ENCODE data around the gene SYDE2. TPM values are rescaled to one million over a fixed set of nuclear protein-coding genes. Genes with fewer than 3 reads are reported as not detected.
"Not testable (repeated sequence)": the region's sequence is repeated elsewhere in the genome, so short reads cannot be mapped to it uniquely, and the experiment has no call there.

Gene SYDE2, protein sequence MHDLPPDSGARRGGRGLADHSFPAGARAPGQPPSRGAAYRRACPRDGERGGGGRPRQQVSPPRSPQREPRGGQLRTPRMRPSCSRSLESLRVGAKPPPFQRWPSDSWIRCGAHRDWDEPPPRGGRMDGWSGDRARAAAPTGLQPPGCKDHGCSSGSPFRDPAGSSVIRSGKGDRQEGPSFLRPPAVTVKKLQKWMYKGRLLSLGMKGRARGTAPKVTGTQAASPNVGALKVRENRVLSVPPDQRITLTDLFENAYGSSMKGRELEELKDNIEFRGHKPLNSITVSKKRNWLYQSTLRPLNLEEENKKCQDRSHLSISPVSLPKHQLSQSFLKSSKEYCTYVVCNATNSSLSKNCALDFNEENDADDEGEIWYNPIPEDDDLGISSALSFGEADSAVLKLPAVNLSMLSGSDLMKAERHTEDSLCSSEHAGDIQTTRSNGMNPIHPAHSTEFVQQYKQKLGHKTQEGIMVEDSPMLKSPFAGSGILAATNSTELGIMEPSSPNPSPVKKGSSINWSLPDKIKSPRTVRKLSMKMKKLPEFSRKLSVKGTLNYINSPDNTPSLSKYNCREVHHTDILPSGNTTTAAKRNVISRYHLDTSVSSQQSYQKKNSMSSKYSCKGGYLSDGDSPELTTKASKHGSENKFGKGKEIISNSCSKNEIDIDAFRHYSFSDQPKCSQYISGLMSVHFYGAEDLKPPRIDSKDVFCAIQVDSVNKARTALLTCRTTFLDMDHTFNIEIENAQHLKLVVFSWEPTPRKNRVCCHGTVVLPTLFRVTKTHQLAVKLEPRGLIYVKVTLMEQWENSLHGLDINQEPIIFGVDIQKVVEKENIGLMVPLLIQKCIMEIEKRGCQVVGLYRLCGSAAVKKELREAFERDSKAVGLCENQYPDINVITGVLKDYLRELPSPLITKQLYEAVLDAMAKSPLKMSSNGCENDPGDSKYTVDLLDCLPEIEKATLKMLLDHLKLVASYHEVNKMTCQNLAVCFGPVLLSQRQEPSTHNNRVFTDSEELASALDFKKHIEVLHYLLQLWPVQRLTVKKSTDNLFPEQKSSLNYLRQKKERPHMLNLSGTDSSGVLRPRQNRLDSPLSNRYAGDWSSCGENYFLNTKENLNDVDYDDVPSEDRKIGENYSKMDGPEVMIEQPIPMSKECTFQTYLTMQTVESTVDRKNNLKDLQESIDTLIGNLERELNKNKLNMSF
- total RNA-seq (1 to 10 TPM; 5.0 to 5.2 TPM), polyA plus RNA-seq (1 to 10 TPM; 2.3 TPM)

DNA sequence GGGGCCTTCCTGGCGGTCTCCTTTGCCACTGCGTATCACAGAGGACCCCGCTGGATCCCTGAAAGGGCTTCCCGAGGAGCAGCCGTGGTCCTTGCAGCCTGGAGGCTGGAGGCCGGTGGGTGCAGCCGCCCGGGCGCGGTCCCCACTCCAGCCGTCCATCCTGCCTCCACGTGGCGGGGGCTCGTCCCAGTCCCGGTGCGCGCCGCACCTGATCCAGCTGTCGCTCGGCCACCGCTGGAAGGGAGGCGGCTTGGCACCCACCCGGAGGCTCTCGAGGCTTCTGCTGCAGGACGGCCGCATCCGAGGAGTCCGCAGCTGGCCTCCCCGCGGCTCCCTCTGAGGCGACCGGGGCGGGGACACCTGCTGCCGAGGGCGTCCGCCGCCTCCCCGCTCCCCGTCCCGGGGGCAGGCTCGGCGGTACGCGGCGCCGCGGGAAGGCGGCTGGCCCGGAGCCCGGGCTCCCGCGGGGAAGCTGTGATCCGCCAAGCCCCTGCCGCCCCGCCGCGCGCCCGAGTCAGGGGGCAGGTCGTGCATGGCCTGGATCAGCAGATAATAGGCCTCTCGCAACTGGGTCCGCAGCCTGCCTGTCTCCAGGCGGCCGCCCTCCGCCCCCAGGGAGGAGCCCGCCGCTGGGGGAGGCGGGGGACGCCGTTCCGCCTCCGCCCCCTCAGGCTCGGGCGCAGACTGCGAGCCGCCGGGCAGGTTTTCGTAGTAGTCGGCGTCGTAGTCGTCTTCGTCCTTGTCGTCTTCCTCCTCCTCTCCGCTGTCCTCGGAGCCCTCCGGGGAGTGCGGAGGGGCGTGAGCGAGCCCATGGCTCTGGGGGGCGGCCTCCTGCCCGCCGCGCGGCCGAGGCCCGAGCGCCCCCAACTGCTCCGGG lies at the start of gene SYDE2:
SYDE2 (minus strand) TSS at position 554 of the 877 bp plus-strand sequence; CDS start at position 534, 20 bp downstream.
- intact Hi-C loops (cut with micrococcal nuclease), result loop anchor here (1.0 to 10.0 kb wide), 10 partner anchors 40 to 1714 kb away; partner anchors contain the start of genes BCL10, C1orf52, HS2ST1 and MCOLN2
- peak within 1 kb of the TSS; percentile 96 to 99 (median 98) for H3K4me3 Mint-ChIP-seq
- H3K27me3 ChIP-seq (ENCODE audit: insufficient read depth, low read length), result no peaks in the 10 kb centered on the region
- H3K27me3 Mint-ChIP-seq, result peaks cover 2 to 3% of the 10 kb centered on the region in 2 donors
- H3K27ac Mint-ChIP-seq, result peak within 1 kb of the TSS; percentile 97 to 99 (median 98)
- H3K4me1 ChIP-seq (ENCODE audit: insufficient read depth, low read length), result peaks cover 27% of the 10 kb centered on the region
- H3K9me3 Mint-ChIP-seq, result no peaks in the 10 kb centered on the region
- no peaks in the 10 kb centered on the region for H3K36me3 ChIP-seq (ENCODE audit: insufficient read depth, low read length)
- peaks cover 0 to 4% of the 10 kb centered on the region in 2 donors for H3K36me3 Mint-ChIP-seq
- DNase-seq, result peak; percentile 84 to 89 (median 86)
- peaks cover 19 to 39% (median 27%) of the 10 kb centered on the region in 4 donors for H3K4me1 Mint-ChIP-seq
- CTCF ChIA-PET (ENCODE audit: partially characterized antibody), result interaction anchor here (0.6 to 2.2 kb wide), 7 partner anchors 39 to 277 kb away, joined by 3 to 9 read pairs (median 4); partner anchors contain the start of gene C1orf52
- H3K4me3 ChIP-seq (ENCODE audit: low read length in 2 of 2), result peak within 1 kb of the TSS; percentile 72 to 73
- no peaks in the 10 kb centered on the region for H3K9me3 ChIP-seq (ENCODE audit: control insufficient read depth in 1 of 2, low read length in 2 of 2)
- H3K27ac ChIP-seq (ENCODE audit: low read depth, low read length), result peak within 1 kb of the TSS; percentile 82
- POLR2A ChIA-PET (ENCODE audit: partially characterized antibody), result interaction anchor here (0.8 to 3.3 kb wide), 10 partner anchors 7 to 1713 kb away, joined by 3 to 41 read pairs (median 5); partner anchors contain the start of genes BCL10, C1orf52, HS2ST1 and SELENOF

GRCh38 chr1:85249042-85249441 lies 48.2 kb upstream of the SYDE2 start:
- H3K27me3 Mint-ChIP-seq; H3K9me3 ChIP-seq (ENCODE audit: control insufficient read depth in 1 of 2, low read length in 2 of 2); H3K27ac Mint-ChIP-seq; H3K4me3 Mint-ChIP-seq; H3K4me3 ChIP-seq (ENCODE audit: low read length in 2 of 2); intact Hi-C loops (cut with micrococcal nuclease); H3K36me3 ChIP-seq (ENCODE audit: insufficient read depth, low read length); H3K9me3 Mint-ChIP-seq; H3K27ac ChIP-seq (ENCODE audit: low read depth, low read length); H3K27me3 ChIP-seq (ENCODE audit: insufficient read depth, low read length); DNase-seq: not testable (repeated sequence)
- Mint-ChIP-seq H3K4me1 (peaks cover 5 to 15% (median 9%) of the 10 kb centered on the region in 4 donors), H3K36me3 (peaks cover 16 to 23% of the 10 kb centered on the region in 2 donors)
- H3K4me1 ChIP-seq (ENCODE audit: insufficient read depth, low read length), result peaks cover 10% of the 10 kb centered on the region
- CTCF ChIA-PET (ENCODE audit: partially characterized antibody), result interaction anchor here (0.6 to 1.8 kb wide), 3 partner anchors 8 to 304 kb away, joined by 3 to 6 read pairs (median 5); no protein-coding TSS in a partner anchor
- POLR2A ChIA-PET (ENCODE audit: partially characterized antibody), result interaction anchor here (0.9 kb wide), 1 partner anchor 11 kb away, joined by 4 read pairs; the partner anchor contains the start of gene C1orf52

GRCh38 chr1:85245891-85246290 lies 45.1 kb upstream of the SYDE2 start:
- no peak overlapping the region for H3K27ac Mint-ChIP-seq
- H3K9me3 Mint-ChIP-seq, result peaks cover 0 to 2% (median 0%) of the 10 kb centered on the region in 8 donors
- no peak overlapping the region for H3K27ac ChIP-seq (ENCODE audit: low read depth, low read length)
- DNase-seq, result no peak
- H3K9me3 ChIP-seq (ENCODE audit: control insufficient read depth in 1 of 2, low read length in 2 of 2), result no peaks in the 10 kb centered on the region
- ChIA-PET POLR2A (ENCODE audit: partially characterized antibody) (no interaction called here), CTCF (ENCODE audit: partially characterized antibody) (no interaction called here)
- peaks cover 3% of the 10 kb centered on the region for H3K4me1 ChIP-seq (ENCODE audit: insufficient read depth, low read length)
- H3K36me3 Mint-ChIP-seq, result peaks cover 9 to 13% of the 10 kb centered on the region in 2 donors
- H3K4me1 Mint-ChIP-seq, result peaks cover 3 to 6% (median 5%) of the 10 kb centered on the region in 4 donors
- H3K4me3 Mint-ChIP-seq, result no peak overlapping the region
- no peaks in the 10 kb centered on the region for H3K36me3 ChIP-seq (ENCODE audit: insufficient read depth, low read length)
- H3K27me3 ChIP-seq (ENCODE audit: insufficient read depth, low read length), result no peaks in the 10 kb centered on the region
- no peaks in the 10 kb centered on the region for H3K27me3 Mint-ChIP-seq
- intact Hi-C loops (cut with micrococcal nuclease), result no loop called here
- H3K4me3 ChIP-seq (ENCODE audit: low read length in 2 of 2), result no peak overlapping the region

- DNase-seq, result no peak
- peaks cover 0 to 2% (median 0%) of the 10 kb centered on the region in 8 donors for H3K9me3 Mint-ChIP-seq
- intact Hi-C loops (cut with micrococcal nuclease), result no loop called here
- H3K4me3 Mint-ChIP-seq, result no peak overlapping the region
- no peak overlapping the region for H3K27ac ChIP-seq (ENCODE audit: low read depth, low read length)
- ChIA-PET CTCF (ENCODE audit: partially characterized antibody) (interaction anchor here (0.6 kb wide), 1 partner anchor 14 kb away, joined by 5 read pairs; the partner anchor contains the start of gene C1orf52), POLR2A (ENCODE audit: partially characterized antibody) (no interaction called here)
- H3K4me1 Mint-ChIP-seq, result peaks cover 5 to 10% (median 9%) of the 10 kb centered on the region in 4 donors
- H3K36me3 Mint-ChIP-seq, result peaks cover 6 to 11% of the 10 kb centered on the region in 2 donors
- H3K27ac Mint-ChIP-seq, result no peak overlapping the region
- no peaks in the 10 kb centered on the region for H3K27me3 Mint-ChIP-seq
- no peaks in the 10 kb centered on the region for H3K9me3 ChIP-seq (ENCODE audit: control insufficient read depth in 1 of 2, low read length in 2 of 2)
- H3K4me3 ChIP-seq (ENCODE audit: low read length in 2 of 2), result no peak overlapping the region
- H3K27me3 ChIP-seq (ENCODE audit: insufficient read depth, low read length), result no peaks in the 10 kb centered on the region
- no peaks in the 10 kb centered on the region for H3K36me3 ChIP-seq (ENCODE audit: insufficient read depth, low read length)
- peaks cover 7% of the 10 kb centered on the region for H3K4me1 ChIP-seq (ENCODE audit: insufficient read depth, low read length)
Observed at GRCh38 chr1:85245456-85245855, 44.6 kb upstream of the SYDE2 start.

GRCh38 chr1:85244271-85245061 lies 43.6 kb upstream of the SYDE2 start:
- Mint-ChIP-seq H3K4me3 (no peak overlapping the region), H3K9me3 (peaks cover 0 to 2% (median 0%) of the 10 kb centered on the region in 8 donors), H3K36me3 (peaks cover 0 to 4% of the 10 kb centered on the region in 2 donors), H3K27ac (no peak overlapping the region), H3K27me3 (no peaks in the 10 kb centered on the region), H3K4me1 (peaks cover 8 to 12% (median 11%) of the 10 kb centered on the region in 4 donors)
- ChIA-PET CTCF (ENCODE audit: partially characterized antibody) (interaction anchor here (0.6 to 2.2 kb wide), 4 partner anchors 10 to 135 kb away, joined by 4 to 9 read pairs (median 6); partner anchors contain the start of gene C1orf52), POLR2A (ENCODE audit: partially characterized antibody) (no interaction called here)
- no peaks in the 10 kb centered on the region for H3K9me3 ChIP-seq (ENCODE audit: control insufficient read depth in 1 of 2, low read length in 2 of 2)
- H3K27me3 ChIP-seq (ENCODE audit: insufficient read depth, low read length), result no peaks in the 10 kb centered on the region
- H3K4me1 ChIP-seq (ENCODE audit: insufficient read depth, low read length), result peaks cover 8% of the 10 kb centered on the region
- intact Hi-C loops (cut with micrococcal nuclease), result no loop called here
- no peak overlapping the region for H3K4me3 ChIP-seq (ENCODE audit: low read length in 2 of 2)
- no peaks in the 10 kb centered on the region for H3K36me3 ChIP-seq (ENCODE audit: insufficient read depth, low read length)
- H3K27ac ChIP-seq (ENCODE audit: low read depth, low read length), result no peak overlapping the region
- DNase-seq, result no peak
